Pulmonary artery endothelial cell (primary cell): ENCODE measurements around the gene OR5D14. TPM values are rescaled to one million over a fixed set of nuclear protein-coding genes. Genes with fewer than 3 reads are reported as not detected.

Source experiments
- DNase-seq: peaks from one replicate; pipeline ENCODE4 v3.0.0-alpha.2; 2011; ENCODE audit warnings: low read depth, low spot score
- total RNA-seq: library from RNA; depleted of rRNA; stranded (reverse); fragments of >200 nt; gene quantifications from 2 replicates; pipeline ENCODE4 v1.2.3, GENCODE V29; 2014

The OR5D14 gene
- not detected in 2 replicates for total RNA-seq

DNA sequence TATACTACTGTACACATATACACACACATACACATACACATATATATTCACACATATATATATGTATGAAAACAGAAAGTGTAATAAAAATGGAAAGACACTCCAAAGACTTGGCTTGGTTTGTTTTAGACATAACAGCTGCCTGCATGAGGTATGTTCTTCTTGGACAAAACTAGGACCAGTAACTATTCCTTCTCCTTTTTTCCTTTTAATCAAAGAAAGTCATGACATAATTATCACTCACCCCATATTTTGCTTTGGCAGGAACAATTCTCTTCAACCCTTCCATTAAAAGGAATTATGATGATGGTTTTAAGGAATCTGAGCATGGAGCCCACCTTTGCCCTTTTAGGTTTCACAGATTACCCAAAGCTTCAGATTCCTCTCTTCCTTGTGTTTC lies at the start of gene OR5D14:
Gene OR5D14 (plus strand): TSS at position 301 of the 400 bp plus-strand sequence. CDS start 0 bp downstream, at position 301.
- no peak for DNase-seq

DNA sequence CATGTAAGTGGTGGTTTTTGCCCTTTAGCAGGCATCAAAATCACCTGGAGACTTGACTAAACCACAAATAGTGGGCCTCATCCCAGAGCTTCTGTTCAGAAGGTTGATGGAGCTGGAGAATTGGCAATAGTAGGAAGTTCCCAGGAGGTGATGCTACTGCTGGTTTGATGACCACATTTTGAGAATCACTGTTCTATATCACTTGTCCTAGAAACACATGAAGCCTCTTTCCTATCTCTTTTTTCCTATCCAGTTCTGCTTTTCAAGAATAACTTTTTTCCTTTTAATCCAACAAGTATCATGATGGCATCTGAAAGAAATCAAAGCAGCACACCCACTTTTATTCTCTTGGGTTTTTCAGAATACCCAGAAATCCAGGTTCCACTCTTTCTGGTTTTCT lies 22.2 kb upstream of the OR5D14 start, which contains the start of gene OR5D13:
Gene OR5D13 (plus strand): TSS at position 301 of the 400 bp plus-strand sequence. CDS start 0 bp downstream, at position 301.
- no peak for DNase-seq

GRCh38 chr11:55791606-55792005 lies 3.8 kb upstream of the OR5D14 start:
- DNase-seq: no peak

DNA sequence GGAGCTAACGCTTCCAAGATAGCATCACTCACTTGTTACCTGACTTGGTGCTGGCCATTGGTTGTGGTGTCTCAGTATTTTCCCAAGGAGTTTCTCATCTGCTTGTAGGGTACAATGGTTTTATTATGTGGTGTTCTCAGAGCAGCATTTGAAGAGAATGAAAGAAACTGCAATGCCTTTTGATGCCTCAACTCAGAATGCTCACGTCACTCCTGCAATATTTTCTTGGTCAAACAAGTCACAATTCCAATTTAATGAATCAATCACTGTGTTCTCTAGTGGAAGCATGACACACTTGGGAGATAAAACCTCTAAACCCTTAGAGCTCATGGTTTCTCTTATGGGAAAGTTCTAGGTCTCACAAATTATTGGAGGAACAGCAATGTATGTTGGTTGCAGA lies 2.0 kb upstream of the OR5D14 start:
- DNase-seq: no peak

- DNase-seq: no peak
These were observed 10.9 kb downstream of the OR5D14 start for GRCh38 chr11:55806248-55806647.

DNA sequence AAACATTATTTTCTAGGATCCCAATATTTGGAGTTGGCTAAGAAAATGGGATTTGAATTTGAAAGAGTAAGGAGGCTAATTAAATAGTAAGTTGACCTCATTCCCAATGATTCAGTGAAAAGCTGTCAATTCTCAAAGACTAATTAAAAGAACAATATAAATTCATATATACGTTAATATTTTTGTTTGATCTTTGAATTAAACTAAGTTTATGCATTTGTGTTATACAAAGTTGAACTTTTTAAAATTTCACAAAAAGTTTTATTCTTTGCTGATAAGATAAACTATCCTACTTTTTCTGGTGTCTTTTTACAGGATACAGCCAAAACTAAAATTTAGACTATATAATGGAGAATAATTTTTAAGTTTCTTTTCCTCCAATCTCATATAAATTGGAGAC lies 15.7 kb downstream of the OR5D14 start, which contains the start of gene OR5L1:
Gene OR5L1 (plus strand): TSS at position 301 of the 400 bp plus-strand sequence. CDS start 100 bp downstream, outside the sequence.
- DNase-seq: no peak

DNA sequence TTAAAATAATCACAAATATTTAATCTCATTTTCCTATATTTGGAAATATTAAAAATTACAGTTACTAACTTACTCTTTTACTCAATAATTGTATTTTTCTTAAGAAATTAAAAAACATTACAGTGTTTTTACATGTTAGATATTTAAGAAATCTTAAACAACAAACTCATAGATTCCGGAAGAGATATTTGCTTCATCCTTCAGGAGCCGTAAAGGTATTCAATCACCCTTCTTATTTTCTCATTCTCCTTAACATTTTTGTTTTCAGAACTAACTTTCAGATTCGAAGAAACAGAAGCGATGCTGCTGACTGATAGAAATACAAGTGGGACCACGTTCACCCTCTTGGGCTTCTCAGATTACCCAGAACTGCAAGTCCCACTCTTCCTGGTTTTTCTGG lies 24.0 kb downstream of the OR5D14 start, which contains the start of gene OR5D18:
Gene OR5D18 (plus strand): TSS at position 301 of the 400 bp plus-strand sequence. CDS start 0 bp downstream, at position 301.
- no peak for DNase-seq

- DNase-seq: no peak
These were observed 31.6 kb downstream of the OR5D14 start, which contains the start of gene OR5L2 for GRCh38 chr11:55826919-55827318. Gene OR5L2, plus strand, starts transcription at chr11:55827219. Its CDS starts 0 bp downstream, at chr11:55827219.

GRCh38 chr11:55838452-55838851 lies 43.1 kb downstream of the OR5D14 start, which contains the start of gene OR5D16:
Gene OR5D16, plus strand, starts transcription at chr11:55838752. Its CDS starts 0 bp downstream, at chr11:55838752.
- DNase-seq: no peak

Other genes with a start within 250 kb of the OR5D14 start
- not detected in 2 replicates for gene OR4C15, start 241.1 kb upstream of the OR5D14 start, total RNA-seq
- gene OR4C16, start 223.4 kb upstream of the OR5D14 start, total RNA-seq: not detected in 2 replicates
- not detected in 2 replicates for gene OR4C11, start 187.9 kb upstream of the OR5D14 start, total RNA-seq
- not detected in 2 replicates for gene OR4P4, start 160.4 kb upstream of the OR5D14 start, total RNA-seq
- not detected in 2 replicates for gene OR4S2, start 147.2 kb upstream of the OR5D14 start, total RNA-seq
- not detected in 2 replicates for gene OR4C6, start 133.4 kb upstream of the OR5D14 start, total RNA-seq
- gene OR5D13, start 22.1 kb upstream of the OR5D14 start, total RNA-seq: not detected in 2 replicates
- gene OR5L1, start 15.8 kb downstream of the OR5D14 start, total RNA-seq: not detected in 2 replicates
- gene OR5D18, start 24.1 kb downstream of the OR5D14 start, total RNA-seq: not detected in 2 replicates
- gene OR5L2, start 31.7 kb downstream of the OR5D14 start, total RNA-seq: not detected in 2 replicates
- not detected in 2 replicates for gene OR5D16, start 43.2 kb downstream of the OR5D14 start, total RNA-seq
- gene TRIM51, start 87.7 kb downstream of the OR5D14 start, total RNA-seq: not detected in 2 replicates
- not detected in 2 replicates for gene OR5W2, start 119.0 kb downstream of the OR5D14 start, total RNA-seq
- not detected in 2 replicates for gene OR5I1, start 140.8 kb downstream of the OR5D14 start, total RNA-seq
- not detected in 2 replicates for gene OR10AG1, start 174.4 kb downstream of the OR5D14 start, total RNA-seq
- not detected in 2 replicates for gene OR5F1, start 199.1 kb downstream of the OR5D14 start, total RNA-seq
- not detected in 2 replicates for gene OR5AS1, start 232.1 kb downstream of the OR5D14 start, total RNA-seq